Measurements from ENCODE around the gene SPO11.

- TF ChIP-seq EZH2 (IDR thresholded peaks at IDR 0.05; ENCODE audit: low read depth, unreplicated experiment) = no peak
- no peak for TF ChIP-seq CTCF (conservative IDR thresholded peaks at IDR 0.05; ENCODE audit: low read depth in 2 of 2)
- TF ChIP-seq EZH2phosphoT487 (IDR thresholded peaks at IDR 0.05; ENCODE audit: unreplicated experiment) = no peak
- TF ChIP-seq ZNF114 (CRISPR knock-in tag; IDR thresholded peaks at IDR 0.05) = no peak
- no peak for TF ChIP-seq CREB1 (CRISPR knock-in tag; IDR thresholded peaks at IDR 0.05; ENCODE audit: low read depth)
- no peak for TF ChIP-seq REST (IDR thresholded peaks at IDR 0.05; ENCODE audit: unreplicated experiment)
- no peak for TF ChIP-seq POLR2AphosphoS5 (IDR thresholded peaks at IDR 0.05; ENCODE audit: low read depth)
- no peak for TF ChIP-seq ETS1 (IDR thresholded peaks at IDR 0.05)
- TF ChIP-seq NANOG (IDR thresholded peaks at IDR 0.05; ENCODE audit: borderline replicate concordance) = no peak
- no peak for TF ChIP-seq STAT1 (IDR thresholded peaks at IDR 0.05; ENCODE audit: unreplicated experiment)
- TF ChIP-seq ZNF331 (CRISPR knock-in tag; IDR thresholded peaks at IDR 0.05; ENCODE audit: low read depth) = no peak
Observed at GRCh38 chr20:57298457-57298856, 31.1 kb upstream of the SPO11 start.

Data from GM23338 (cell line).